Small intestine (tissue), 16 donors: ENCODE data around the gene WFDC10B. TPM values are rescaled to one million over a fixed set of nuclear protein-coding genes. Genes with fewer than 3 reads are reported as not detected.

Experiments
- DNase-seq, 2 donors: peaks; one replicate each; pipeline versions ENCODE4 v3.0.0 to v3.0.0-alpha.2; 2013
- FAIRE-seq: peaks from 2 replicates; lab custom pipeline; 2012; peaks lifted over from hg19 to GRCh38; lab: Jason Lieb, UNC
- H3K27ac ChIP-seq, 3 donors: one replicate each; pipeline ENCODE4 v1.5.1; 2013; ENCODE audit warnings: low read length in 2 of 3, mild to moderate bottlenecking in 2 of 3, control low read depth in 1 of 3, inconsistent platforms in 1 of 3, low read depth in 1 of 3, moderate library complexity in 1 of 3
- H3K27me3 ChIP-seq, 3 donors: one replicate each; pipeline ENCODE4 v1.6.1; 2013; ENCODE audit warnings: low read length in 3 of 3, inconsistent platforms in 1 of 3; ENCODE audit not compliant: control insufficient read depth in 3 of 3, insufficient read depth in 3 of 3
- H3K36me3 ChIP-seq, 3 donors: one replicate each; pipeline ENCODE4 v1.6.1; 2013; ENCODE audit warnings: low read length in 3 of 3, inconsistent platforms in 1 of 3, low read depth in 1 of 3, mild to moderate bottlenecking in 1 of 3, moderate library complexity in 1 of 3; ENCODE audit not compliant: control insufficient read depth in 3 of 3, insufficient read depth in 2 of 3
- H3K4me1 ChIP-seq, 3 donors: one replicate each; pipeline ENCODE4 v1.6.1; 2013; ENCODE audit warnings: low read length in 2 of 3, inconsistent platforms in 1 of 3, low read depth in 1 of 3, mild to moderate bottlenecking in 1 of 3, moderate library complexity in 1 of 3; ENCODE audit not compliant: control insufficient read depth in 3 of 3, insufficient read depth in 2 of 3
- H3K4me3 ChIP-seq, 3 donors: one replicate each; pipeline ENCODE4 v1.5.1; 2013; ENCODE audit warnings: low read length in 3 of 3, control low read depth in 1 of 3, inconsistent platforms in 1 of 3, low read depth in 1 of 3, mild to moderate bottlenecking in 1 of 3, moderate library complexity in 1 of 3
- H3K9me3 ChIP-seq, 2 donors: one replicate each; pipeline ENCODE4 v1.6.1; 2013; ENCODE audit warnings: low read depth in 1 of 2, low read length in 1 of 2; ENCODE audit not compliant: control insufficient read depth in 2 of 2, insufficient read depth in 1 of 2
- WGBS, 3 donors: extraction: QIAGEN DNeasy Blood & Tissue Kit; methylation state at CpG; one replicate each; pipeline ENCODE4 v1.1.7; 2013; 5-methylcytosine and 5-hydroxymethylcytosine counted together
- long read RNA-seq, 10 donors: transcript quantifications; one replicate each; lab custom pipeline, GENCODE V29; 2026
- polyA plus RNA-seq, 4 donors: library from polyadenylated mRNA; stranded (reverse) in 3 of 4; unstranded in 1 of 4; fragments of 200-250 nt in 3 of 4; fragments of 120-200 nt in 1 of 4; gene quantifications; one replicate each; pipeline versions ENCODE4 v1.2.1 to v1.2.3, GENCODE V29; 2013
- donor health status: healthy with polysubstance abuse.
- donor health status: control.
- donor health status: control.
- donor health status: Bipolar disorder and iron deficiency.
- donor health status: healthy.

Gene WFDC10B
- under 1 TPM in 1 of 4 donors, not detected in 3; 0.16 TPM for polyA plus RNA-seq
- long read RNA-seq, donor 1, result 0 reads
- long read RNA-seq, donor 2, result 0 reads
- long read RNA-seq, donor 3, result 0 reads
- long read RNA-seq, donor 4, result 0 reads
- long read RNA-seq, donor 5, result 0 reads
- long read RNA-seq, donor 6, result 0 reads
- long read RNA-seq, donor 7, result 0 reads
- long read RNA-seq, donor 8, result 0 reads
- long read RNA-seq, donor 9, result 0 reads
- long read RNA-seq, donor 10, result 0 reads

DNA sequence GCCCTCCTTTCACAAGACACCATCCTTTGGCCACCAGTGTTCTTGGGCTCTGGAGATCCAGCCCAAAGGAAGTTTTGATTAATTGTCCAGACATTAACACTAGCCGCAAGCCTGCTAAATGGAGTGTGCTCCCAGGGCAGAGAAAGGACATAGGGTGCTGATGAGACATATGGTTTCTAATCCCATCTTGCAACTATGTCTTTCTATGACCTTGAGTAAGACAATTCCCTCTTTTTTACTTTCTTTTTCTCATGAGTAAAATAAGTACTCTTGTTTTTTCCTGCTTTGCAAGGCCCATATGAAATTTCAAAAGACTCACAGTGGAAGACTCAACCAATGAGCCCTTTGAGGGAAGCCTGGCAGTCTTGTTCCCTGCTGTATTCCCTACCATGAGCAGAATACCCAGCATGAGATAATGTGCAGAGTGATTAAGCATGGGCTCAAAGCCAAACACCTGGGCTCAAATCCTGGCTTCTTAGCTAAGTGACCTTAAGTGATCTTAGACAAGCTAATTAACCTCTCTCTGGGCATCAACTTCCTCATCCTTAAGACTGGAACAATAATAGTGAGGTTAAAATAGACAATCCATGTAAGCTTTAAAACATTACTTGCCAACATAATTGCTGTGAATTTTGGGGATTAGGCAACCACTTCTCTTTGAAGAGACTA lies at the start of gene WFDC10B:
TSS of gene WFDC10B (minus strand) at position 51 of the 669 bp plus-strand sequence. CDS start 19,027 bp downstream, outside the sequence.
- Histone ChIP-seq H3K4me1 (peaks cover 0 to 2% (median 0%) of the 10 kb centered on the region in 3 donors), H3K9me3 (no peaks in the 10 kb centered on the region), H3K36me3 (no peaks in the 10 kb centered on the region), H3K27ac (no peak within 1 kb of the TSS), H3K4me3 (no peak within 1 kb of the TSS), H3K27me3 (no peaks in the 10 kb centered on the region)
- DNase-seq (peak in 1 of 2 donors; percentile 80), FAIRE-seq (no peak)
- WGBS, 3 donors, result 64 to 91% (median 75%) methylated on average over 1 of the region's 1 CpG

DNA sequence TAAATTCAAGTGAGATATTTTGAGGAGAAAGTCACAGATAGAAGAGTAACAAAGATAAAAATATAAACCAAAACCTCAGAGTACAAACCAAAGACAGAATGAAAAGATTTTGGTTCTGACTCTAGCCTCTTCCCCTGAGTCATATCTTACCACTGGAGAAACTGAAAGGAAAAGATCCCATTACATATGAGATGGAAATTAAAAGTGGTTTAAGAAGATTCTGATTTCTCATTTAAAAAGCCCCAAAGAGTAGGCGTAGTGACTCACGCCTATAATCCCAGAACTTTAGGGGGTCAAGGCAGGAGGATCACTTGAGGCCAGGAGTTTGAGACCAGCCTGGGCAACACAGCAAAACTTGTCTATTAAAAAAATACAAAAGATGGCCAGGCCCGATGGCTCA lies 47.9 kb upstream of the WFDC10B start:
- Histone ChIP-seq H3K4me3 (no peak overlapping the region), H3K27me3 (no peaks in the 10 kb centered on the region), H3K9me3 (no peaks in the 10 kb centered on the region), H3K27ac (no peak overlapping the region), H3K4me1 (no peaks in the 10 kb centered on the region), H3K36me3 (no peaks in the 10 kb centered on the region)
- FAIRE-seq (no peak), DNase-seq (no peak)
- 66 to 87% (median 76%) methylated on average over 3 of the region's 3 CpGs for WGBS, 3 donors

DNA sequence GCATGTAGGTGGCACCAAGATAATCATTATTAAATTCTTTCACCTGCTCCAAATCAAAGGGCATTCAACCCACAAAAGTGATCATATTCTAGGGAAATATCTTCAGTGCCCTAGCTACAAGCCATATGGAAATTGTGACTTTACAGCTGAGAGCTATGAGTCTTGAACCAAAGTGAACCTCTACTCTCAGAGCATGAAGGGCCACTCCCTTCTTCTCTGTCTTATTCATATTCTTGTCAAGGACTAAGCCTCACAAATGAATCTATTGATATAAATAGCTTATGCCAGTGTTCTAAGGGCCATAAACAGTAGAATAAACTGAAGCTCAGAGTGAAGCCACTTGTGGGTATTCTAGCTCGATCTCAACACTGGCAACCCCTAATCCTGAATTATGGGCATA lies 46.9 kb upstream of the WFDC10B start:
- H3K4me3 ChIP-seq, result no peak overlapping the region
- no peaks in the 10 kb centered on the region for H3K9me3 ChIP-seq
- no peaks in the 10 kb centered on the region for H3K4me1 ChIP-seq
- H3K27me3 ChIP-seq, result no peaks in the 10 kb centered on the region
- 85 to 90% (median 89%) methylated on average over 1 of the region's 1 CpG for WGBS, 3 donors
- H3K36me3 ChIP-seq, result no peaks in the 10 kb centered on the region
- no peak overlapping the region for H3K27ac ChIP-seq
- FAIRE-seq, result no peak
- no peak for DNase-seq

DNA sequence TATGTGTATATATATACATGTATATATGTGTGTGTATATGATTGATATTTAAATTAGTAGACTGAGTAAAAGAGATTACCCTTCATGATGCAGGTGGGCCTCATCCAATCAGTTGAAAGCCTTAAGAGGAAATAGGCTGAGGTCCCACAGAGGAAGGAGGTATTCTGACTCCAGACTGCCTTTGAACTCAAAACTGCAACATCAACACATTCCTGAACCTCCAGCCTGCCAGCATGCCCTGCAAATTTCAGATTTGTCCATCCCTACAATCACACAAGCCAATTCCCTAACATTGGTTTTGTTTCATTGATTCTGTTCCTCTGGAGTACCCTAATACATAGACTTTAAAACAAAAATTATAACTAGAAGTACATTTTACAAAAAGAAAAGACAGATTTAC lies 40.2 kb upstream of the WFDC10B start:
- no peaks in the 10 kb centered on the region for H3K4me1 ChIP-seq
- DNase-seq, result no peak
- no peak overlapping the region for H3K4me3 ChIP-seq
- H3K27ac ChIP-seq, result no peak overlapping the region
- no peaks in the 10 kb centered on the region for H3K27me3 ChIP-seq
- no peaks in the 10 kb centered on the region for H3K9me3 ChIP-seq
- FAIRE-seq, result no peak
- H3K36me3 ChIP-seq, result no peaks in the 10 kb centered on the region

DNA sequence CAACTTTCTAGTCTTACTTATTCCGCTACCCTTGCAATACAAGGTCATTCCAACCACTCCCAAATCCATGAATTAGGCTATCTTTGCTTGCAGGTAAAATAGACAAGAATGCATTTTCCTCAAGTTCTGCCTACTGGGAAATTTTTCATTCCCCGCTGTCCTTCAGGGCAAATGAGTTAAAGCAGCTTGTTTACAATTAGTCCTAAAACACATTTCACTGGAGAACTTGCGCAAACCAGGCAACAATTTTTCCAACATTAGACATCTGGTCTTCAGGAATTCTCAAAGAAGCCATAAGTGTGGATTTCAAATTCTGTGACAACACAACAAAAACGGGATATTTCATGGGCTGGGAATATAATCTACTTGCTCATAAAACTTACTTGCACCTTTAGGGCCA lies 37.8 kb upstream of the WFDC10B start:
- Histone ChIP-seq H3K36me3 (no peaks in the 10 kb centered on the region), H3K9me3 (no peaks in the 10 kb centered on the region), H3K4me1 (no peaks in the 10 kb centered on the region), H3K27ac (no peak overlapping the region), H3K4me3 (no peak overlapping the region), H3K27me3 (no peaks in the 10 kb centered on the region)
- FAIRE-seq, result no peak
- DNase-seq, result no peak
- 85 to 89% (median 88%) methylated on average over 4 of the region's 4 CpGs for whole genome bisulfite sequencing, 3 donors

DNA sequence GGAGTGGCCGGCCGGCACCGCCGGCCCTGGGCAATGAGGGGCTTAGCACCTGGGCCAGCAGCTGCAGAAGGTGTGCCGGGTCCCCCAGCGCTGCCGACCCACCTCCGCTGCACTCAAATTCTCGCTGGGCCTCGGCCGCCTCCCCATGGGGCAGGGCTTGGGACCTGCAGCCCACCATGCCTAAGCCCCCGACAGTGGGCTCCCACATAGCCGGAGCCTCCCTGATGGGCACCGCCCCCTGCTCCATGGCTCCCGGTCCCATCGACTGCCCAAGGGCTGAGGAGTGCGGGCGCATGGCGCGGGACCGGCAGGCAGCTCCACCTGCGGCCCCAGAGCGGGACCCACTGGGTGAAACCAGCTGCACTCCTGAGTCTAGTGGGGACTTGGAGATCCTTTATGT lies 31.2 kb upstream of the WFDC10B start:
- FAIRE-seq (no peak), DNase-seq (no peak)
- Histone ChIP-seq H3K4me3 (no peak overlapping the region), H3K27ac (no peak overlapping the region), H3K9me3 (peaks cover 0 to 7% of the 10 kb centered on the region in 2 donors), H3K36me3 (no peaks in the 10 kb centered on the region), H3K27me3 (no peaks in the 10 kb centered on the region), H3K4me1 (no peaks in the 10 kb centered on the region)
- 89 to 96% (median 95%) methylated on average over 23 of the region's 23 CpGs for WGBS, 3 donors

DNA sequence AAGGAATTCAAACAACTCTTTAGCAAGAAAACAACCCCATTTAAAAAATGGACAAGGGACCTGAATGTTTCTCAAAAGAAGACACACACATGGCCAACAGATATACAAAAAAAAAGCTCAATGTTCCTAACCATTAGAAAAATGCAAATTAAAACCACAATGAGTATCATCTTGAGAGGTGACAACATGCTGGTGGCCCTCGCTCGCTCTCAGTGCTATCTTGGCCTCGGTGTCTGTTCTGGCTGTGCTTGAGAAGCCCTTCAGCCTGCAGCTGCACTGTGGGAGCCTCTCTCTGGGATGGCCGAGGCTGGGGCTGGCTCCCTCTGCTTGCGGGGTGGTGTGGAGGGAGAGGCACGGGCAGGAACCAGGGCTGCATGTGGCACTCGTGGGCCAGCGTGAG lies 30.7 kb upstream of the WFDC10B start:
- H3K4me1 ChIP-seq, result no peaks in the 10 kb centered on the region
- no peak overlapping the region for H3K4me3 ChIP-seq
- no peak for DNase-seq
- WGBS, 3 donors, result 76 to 93% (median 85%) methylated on average over 8 of the region's 8 CpGs
- no peaks in the 10 kb centered on the region for H3K27me3 ChIP-seq
- no peak for FAIRE-seq
- H3K9me3 ChIP-seq, result peaks cover 0 to 7% of the 10 kb centered on the region in 2 donors
- H3K36me3 ChIP-seq, result no peaks in the 10 kb centered on the region
- no peak overlapping the region for H3K27ac ChIP-seq

DNA sequence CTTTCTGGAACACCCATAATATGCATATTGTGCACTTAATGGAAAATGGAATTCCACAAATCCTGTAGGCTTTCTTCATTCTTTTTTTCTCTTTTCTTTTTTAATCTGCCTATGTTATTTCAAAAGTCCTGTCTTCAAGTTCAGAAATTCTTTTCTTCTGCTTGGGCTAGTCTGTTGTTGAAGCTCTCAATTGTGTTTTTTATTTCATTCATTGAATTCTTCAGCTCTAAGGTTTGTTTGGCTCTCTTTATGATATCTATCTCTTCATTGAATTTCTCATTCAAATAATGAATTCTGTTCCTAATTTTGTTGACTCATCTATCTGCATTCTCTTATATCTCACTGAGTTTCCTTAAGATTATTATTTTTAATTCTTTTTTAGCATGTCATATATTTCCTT lies 27.4 kb upstream of the WFDC10B start:
- Histone ChIP-seq H3K27me3 (no peaks in the 10 kb centered on the region), H3K9me3 (peaks cover 0 to 7% of the 10 kb centered on the region in 2 donors), H3K4me3 (no peak overlapping the region), H3K36me3 (no peaks in the 10 kb centered on the region), H3K4me1 (no peaks in the 10 kb centered on the region), H3K27ac (no peak overlapping the region)
- no peak for DNase-seq
- FAIRE-seq, result no peak
